HEK293 (cell line): ENCODE results near the gene LSP1.

Experiments used
- CTCF ChIA-PET: fragments of 350-600 bp; formaldehyde crosslinking; extraction: SDS; loops from one replicate; lab custom pipeline; 2021; ENCODE audit warnings: antibody characterized with exemption; lab: Yijun Ruan, JAX
- POLR2A ChIA-PET: fragments of 300-600 bp; formaldehyde crosslinking; extraction: SDS; loops from one replicate; lab custom pipeline; 2020; ENCODE audit warnings: antibody characterized with exemption, inconsistent platforms; lab: Yijun Ruan, JAX
- H3K27ac ChIP-seq: fragments of 200-500 bp; sonication (Bioruptor generic); 2 replicates; pipeline ENCODE4 v1.5.1; 2014; ENCODE audit warnings: low read depth, low read length, control low read depth, inconsistent platforms; ENCODE audit errors: extremely low read depth
- H3K36me3 ChIP-seq, 2 experiments: fragments of 200-500 bp in 1 of 2; sonication (Bioruptor generic) in 1 of 2; 1 replicate in 1 of 2; 2 replicates in 1 of 2; pipeline ENCODE4 v1.5.1; 2014 to 2017; ENCODE audit warnings: inconsistent platforms in 2 of 2, low read length in 2 of 2; ENCODE audit not compliant: control insufficient read depth in 2 of 2, insufficient read depth in 1 of 2
- H3K4me1 ChIP-seq: fragments of 200-500 bp; sonication (Bioruptor generic); 2 replicates; pipeline ENCODE4 v1.5.1; 2014; ENCODE audit warnings: mild to moderate bottlenecking, low read length, inconsistent platforms; ENCODE audit not compliant: control insufficient read depth, insufficient read depth
- H3K4me3 ChIP-seq: 2 replicates; pipeline ENCODE4 v1.5.1; 2011; ENCODE audit warnings: low read depth, mild to moderate bottlenecking, control low read depth, low read length, moderate library complexity
- H3K9me3 ChIP-seq: fragments of 200-500 bp; sonication (Bioruptor generic); 2 replicates; pipeline ENCODE4 v1.5.1; 2014; ENCODE audit warnings: low read depth, low read length, inconsistent platforms; ENCODE audit not compliant: control insufficient read depth, insufficient read depth
- BCL11B ChIP-seq: fragments of 450-650 bp; formaldehyde crosslinking; IDR thresholded peaks from 2 replicates; pipeline ENCODE4 v1.5.1; 2016; ENCODE audit warnings: low read depth, missing biosample characterization, missing genetic modification characterization
- CTCF ChIP-seq: fragments of 450-650 bp; formaldehyde crosslinking; IDR thresholded peaks from 2 replicates; pipeline ENCODE4 v1.5.1; 2016; ENCODE audit warnings: missing biosample characterization, missing genetic modification characterization
- GLIS2 ChIP-seq: fragments of 450-650 bp; formaldehyde crosslinking; IDR thresholded peaks from 2 replicates; pipeline ENCODE4 v1.5.1; 2016; ENCODE audit warnings: missing biosample characterization, missing genetic modification characterization
- KLF8 ChIP-seq: fragments of 450-650 bp; formaldehyde crosslinking; IDR thresholded peaks from 2 replicates; pipeline ENCODE4 v1.5.1; 2016; ENCODE audit warnings: missing biosample characterization, missing genetic modification characterization
- PRDM1 ChIP-seq: fragments of 450-650 bp; formaldehyde crosslinking; IDR thresholded peaks from 2 replicates; pipeline ENCODE4; 2016; ENCODE audit warnings: missing biosample characterization, missing genetic modification characterization
- SCRT1 ChIP-seq: fragments of 450-650 bp; formaldehyde crosslinking; IDR thresholded peaks from 2 replicates; pipeline ENCODE4 v1.5.1; 2016; ENCODE audit warnings: missing biosample characterization, missing genetic modification characterization, borderline replicate concordance
- ZBTB11 ChIP-seq: fragments of 450-650 bp; formaldehyde crosslinking; conservative IDR thresholded peaks from 2 replicates; pipeline ENCODE4 v1.5.1; 2016; ENCODE audit warnings: low read depth, missing biosample characterization, missing genetic modification characterization
- ZBTB7A ChIP-seq: fragments of 450-650 bp; formaldehyde crosslinking; IDR thresholded peaks from 2 replicates; pipeline ENCODE4 v1.5.1; 2016; ENCODE audit warnings: low read depth, missing biosample characterization, missing genetic modification characterization
- ZFP41 ChIP-seq: fragments of 450-650 bp; formaldehyde crosslinking; IDR thresholded peaks from 2 replicates; pipeline ENCODE4 v1.5.1; 2016; ENCODE audit warnings: missing biosample characterization, missing genetic modification characterization, borderline replicate concordance
- ZNF112 ChIP-seq: fragments of 450-650 bp; formaldehyde crosslinking; IDR thresholded peaks from 2 replicates; pipeline ENCODE4 v1.5.0; 2017; ENCODE audit warnings: missing biosample characterization, missing genetic modification characterization
- ZNF16 ChIP-seq: fragments of 450-650 bp; formaldehyde crosslinking; IDR thresholded peaks from 2 replicates; pipeline ENCODE4 v1.5.1; 2016; ENCODE audit warnings: low read depth, missing biosample characterization, missing genetic modification characterization
- ZNF211 ChIP-seq: fragments of 450-650 bp; formaldehyde crosslinking; IDR thresholded peaks from 2 replicates; pipeline ENCODE4 v1.5.1; 2016; ENCODE audit warnings: low read depth, missing biosample characterization, missing genetic modification characterization
- ZNF223 ChIP-seq: fragments of 450-650 bp; formaldehyde crosslinking; IDR thresholded peaks from 2 replicates; pipeline ENCODE4 v1.5.1; 2016; ENCODE audit warnings: missing biosample characterization, missing genetic modification characterization
- ZNF239 ChIP-seq: fragments of 450-650 bp; formaldehyde crosslinking; IDR thresholded peaks from 2 replicates; pipeline ENCODE4 v1.5.1; 2016; ENCODE audit warnings: missing biosample characterization, missing genetic modification characterization
- ZNF311 ChIP-seq: fragments of 450-650 bp; formaldehyde crosslinking; IDR thresholded peaks from 2 replicates; pipeline ENCODE4 v1.5.1; 2017; ENCODE audit warnings: missing biosample characterization, missing genetic modification characterization, borderline replicate concordance
- ZNF335 ChIP-seq: fragments of 450-650 bp; formaldehyde crosslinking; conservative IDR thresholded peaks from 2 replicates; pipeline ENCODE4 v1.5.1; 2016; ENCODE audit warnings: missing biosample characterization, missing genetic modification characterization
- ZNF362 ChIP-seq: fragments of 450-650 bp; formaldehyde crosslinking; IDR thresholded peaks from 2 replicates; pipeline ENCODE4 v1.5.1; 2016; ENCODE audit warnings: missing biosample characterization, missing genetic modification characterization
- ZNF394 ChIP-seq: fragments of 450-650 bp; formaldehyde crosslinking; IDR thresholded peaks from 2 replicates; pipeline ENCODE4 v1.5.1; 2016; ENCODE audit warnings: missing biosample characterization, missing genetic modification characterization, mild to moderate bottlenecking, moderate library complexity, borderline replicate concordance
- ZNF398 ChIP-seq: fragments of 450-650 bp; formaldehyde crosslinking; IDR thresholded peaks from 2 replicates; pipeline ENCODE4 v1.5.1; 2017; ENCODE audit warnings: missing biosample characterization, missing genetic modification characterization
- ZNF416 ChIP-seq: fragments of 450-650 bp; formaldehyde crosslinking; IDR thresholded peaks from 2 replicates; pipeline ENCODE4 v1.5.1; 2016; ENCODE audit warnings: missing biosample characterization, missing genetic modification characterization
- ZNF530 ChIP-seq: fragments of 450-650 bp; formaldehyde crosslinking; IDR thresholded peaks from 2 replicates; pipeline ENCODE4 v1.5.1; 2016; ENCODE audit warnings: low read depth, missing biosample characterization, missing genetic modification characterization
- ZNF585B ChIP-seq: fragments of 450-650 bp; formaldehyde crosslinking; IDR thresholded peaks from 2 replicates; pipeline ENCODE4 v1.5.1; 2016; ENCODE audit warnings: missing biosample characterization, missing genetic modification characterization
- ZNF701 ChIP-seq: fragments of 450-650 bp; formaldehyde crosslinking; IDR thresholded peaks from 2 replicates; pipeline ENCODE4 v1.5.1; 2016; ENCODE audit warnings: missing biosample characterization, missing genetic modification characterization
- ZNF768 ChIP-seq: fragments of 450-650 bp; formaldehyde crosslinking; IDR thresholded peaks from 2 replicates; pipeline ENCODE4 v1.5.1; 2018; ENCODE audit warnings: missing biosample characterization, mild to moderate bottlenecking, missing genetic modification characterization

LSP1 gene

GRCh38 chr11:1854132-1854948 is 1.5 kb downstream of the LSP1 start (continued):
- TF ChIP-seq ZBTB11 (tag by site-specific recombination) (no peak), ZNF416 (tag by site-specific recombination) (no peak)

GRCh38 chr11:1854949-1855885 is 2.3 kb downstream of the LSP1 start:
- ChIA-PET POLR2A (no interaction called here), CTCF (interaction anchor here (1.0 to 1.4 kb wide), 2 partner anchors 23 to 27 kb away, joined by 5 read pairs; no protein-coding TSS in a partner anchor)
- Histone ChIP-seq H3K27ac (no peak overlapping the region), H3K4me3 (no peak overlapping the region), H3K4me1 (no peaks in the 10 kb centered on the region), H3K9me3 (no peaks in the 10 kb centered on the region), H3K36me3 (no peaks in the 10 kb centered on the region)
- no peak for TF ChIP-seq ZNF701 (tag by site-specific recombination)
- TF ChIP-seq ZNF16 (tag by site-specific recombination): no peak
- no peak for TF ChIP-seq ZNF585B
- TF ChIP-seq ZNF398 (tag by site-specific recombination): no peak
- TF ChIP-seq ZNF394 (tag by site-specific recombination): no peak
- no peak for TF ChIP-seq ZNF530 (tag by site-specific recombination)
- TF ChIP-seq ZNF362 (tag by site-specific recombination): no peak
- TF ChIP-seq ZNF311 (tag by site-specific recombination): no peak
- no peak for TF ChIP-seq ZNF239

- H3K27ac ChIP-seq: no peak overlapping the region
- ChIA-PET CTCF (interaction anchor here (0.6 to 1.4 kb wide), 3 partner anchors 23 to 940 kb away, joined by 4 to 5 read pairs (median 5); no protein-coding TSS in a partner anchor), POLR2A (no interaction called here)
- no peaks in the 10 kb centered on the region for H3K9me3 ChIP-seq
- no peaks in the 10 kb centered on the region for H3K4me1 ChIP-seq
- H3K36me3 ChIP-seq: no peaks in the 10 kb centered on the region
- H3K4me3 ChIP-seq: no peak overlapping the region
- TF ChIP-seq ZBTB7A: no peak
- TF ChIP-seq ZNF211: no peak
- no peak for TF ChIP-seq BCL11B (tag by site-specific recombination)
- TF ChIP-seq ZNF335 (tag by site-specific recombination): no peak
- TF ChIP-seq PRDM1 (tag by site-specific recombination): no peak
- TF ChIP-seq SCRT1 (tag by site-specific recombination): no peak
- TF ChIP-seq GLIS2 (tag by site-specific recombination): no peak
- TF ChIP-seq ZFP41: no peak
- no peak for TF ChIP-seq ZNF112
- TF ChIP-seq CTCF (tag by site-specific recombination): no peak
- no peak for TF ChIP-seq KLF8 (tag by site-specific recombination)
- no peak for TF ChIP-seq ZNF223 (tag by site-specific recombination)
- TF ChIP-seq ZNF768 (tag by site-specific recombination): no peak
Measured at GRCh38 chr11:1855886-1856265, 3.0 kb downstream of the LSP1 start.
